Neuronal stem cell (in vitro differentiated cells): ENCODE data around the gene THEMIS.
A peak's percentile ranks its signal among the peaks of the same experiment; 100 is the strongest.

Source experiments
- DNase-seq: peaks from one replicate; pipeline ENCODE4 v3.0.0-alpha.2; 2013; ENCODE audit warnings: low spot score
- H2AFZ ChIP-seq: one replicate; pipeline ENCODE4 v1.6.1; 2013; ENCODE audit warnings: mild to moderate bottlenecking, low read length, inconsistent platforms
- H2AK5ac ChIP-seq: 2 replicates; pipeline ENCODE4 v1.6.1; 2013; ENCODE audit warnings: low read depth, mild to moderate bottlenecking, inconsistent platforms, low read length, moderate library complexity, mixed read lengths
- H2BK120ac ChIP-seq: 2 replicates; pipeline ENCODE4 v1.6.1; 2013; ENCODE audit warnings: low read depth, mild to moderate bottlenecking, inconsistent platforms, low read length, moderate library complexity, mixed read lengths
- H2BK12ac ChIP-seq: one replicate; pipeline ENCODE4 v1.6.1; 2013; ENCODE audit warnings: low read length, inconsistent platforms
- H2BK15ac ChIP-seq: 2 replicates; pipeline ENCODE4 v1.6.1; 2013; ENCODE audit warnings: mild to moderate bottlenecking, low read length, inconsistent platforms, mixed read lengths
- H2BK5ac ChIP-seq: one replicate; pipeline ENCODE4 v1.6.1; 2013; ENCODE audit warnings: inconsistent platforms, mild to moderate bottlenecking, low read length, moderate library complexity
- H3K14ac ChIP-seq: one replicate; pipeline ENCODE4 v1.6.1; 2013; ENCODE audit warnings: low read length, inconsistent platforms
- H3K18ac ChIP-seq: 2 replicates; pipeline ENCODE4 v1.6.1; 2013; ENCODE audit warnings: low read length, inconsistent platforms
- H3K23ac ChIP-seq: 2 replicates; pipeline ENCODE4 v1.6.1; 2013; ENCODE audit warnings: low read depth, mild to moderate bottlenecking, mixed read lengths, low read length, inconsistent platforms; ENCODE audit not compliant: poor library complexity
- H3K27ac ChIP-seq: replicated peaks from 3 replicates; pipeline ENCODE4 v1.5.1; 2013; ENCODE audit warnings: low read length, inconsistent platforms
- H3K27me3 ChIP-seq, 3 experiments: 2 replicates each; pipeline ENCODE4 v1.6.1; 2013; ENCODE audit warnings: low read length in 3 of 3, mild to moderate bottlenecking in 2 of 3, inconsistent platforms in 1 of 3, low read depth in 1 of 3, mixed read lengths in 1 of 3, moderate library complexity in 1 of 3; ENCODE audit not compliant: control insufficient read depth in 3 of 3, insufficient read depth in 3 of 3
- H3K36me3 ChIP-seq, 2 donors: replicated peaks in 1 of 2; 2 replicates each; pipeline ENCODE4 v1.6.1; 2013; ENCODE audit warnings: low read length in 2 of 2; ENCODE audit not compliant: control insufficient read depth in 2 of 2, insufficient read depth in 2 of 2
- H3K4ac ChIP-seq: 2 replicates; pipeline ENCODE4 v1.6.1; 2013; ENCODE audit warnings: inconsistent platforms, mild to moderate bottlenecking, low read length, moderate library complexity
- H3K4me1 ChIP-seq, 2 donors: 1 replicate in 1 of 2; 2 replicates in 1 of 2; pipeline ENCODE4 v1.6.1; 2013; ENCODE audit warnings: low read length in 2 of 2, low read depth in 1 of 2; ENCODE audit not compliant: control insufficient read depth in 2 of 2, insufficient read depth in 1 of 2
- H3K4me2 ChIP-seq: one replicate; pipeline ENCODE4 v1.6.1; 2013; ENCODE audit warnings: mild to moderate bottlenecking, low read length, inconsistent platforms; ENCODE audit not compliant: insufficient read depth, poor library complexity, severe bottlenecking
- H3K4me3 ChIP-seq, 2 donors: 2 replicates each; pipeline ENCODE4 v1.5.1; 2013; ENCODE audit warnings: low read length in 2 of 2, mild to moderate bottlenecking in 2 of 2, inconsistent platforms in 1 of 2, moderate library complexity in 1 of 2
- H3K79me1 ChIP-seq: one replicate; pipeline ENCODE4 v1.6.1; 2013; ENCODE audit warnings: low read depth, mild to moderate bottlenecking, inconsistent platforms, low read length, moderate library complexity
- H3K9ac ChIP-seq: one replicate; pipeline ENCODE4 v1.6.1; 2013; ENCODE audit warnings: mild to moderate bottlenecking, low read depth, low read length, inconsistent platforms; ENCODE audit not compliant: poor library complexity
- H3K9me3 ChIP-seq, 2 donors: replicated peaks in 1 of 2; 2 replicates each; pipeline versions ENCODE3 to v1.6.1; 2013; ENCODE audit warnings: low read length in 2 of 2, mild to moderate bottlenecking in 2 of 2, inconsistent platforms in 1 of 2, low read depth in 1 of 2, mixed read lengths in 1 of 2, moderate library complexity in 1 of 2; ENCODE audit not compliant: control insufficient read depth in 2 of 2, insufficient read depth in 1 of 2
- H4K8ac ChIP-seq: one replicate; pipeline ENCODE4 v1.6.1; 2013; ENCODE audit warnings: low read depth, mild to moderate bottlenecking, inconsistent platforms, low read length, moderate library complexity
- H4K91ac ChIP-seq: one replicate; pipeline ENCODE4 v1.6.1; 2013; ENCODE audit warnings: low read length, low read depth, mild to moderate bottlenecking, inconsistent platforms; ENCODE audit not compliant: poor library complexity
- WGBS, 2 donors: extraction: QIAGEN DNeasy Blood & Tissue Kit; methylation state at CpG; one replicate each; pipeline ENCODE4 v1.1.7; 2013; ENCODE audit warnings: missing lambda C conversion rate in 2 of 2, mixed read lengths in 1 of 2; ENCODE audit not compliant: insufficient read length in 2 of 2, insufficient replicate concordance in 1 of 2; ENCODE audit errors: extremely low coverage in 2 of 2; 5-methylcytosine and 5-hydroxymethylcytosine counted together

The THEMIS gene

GRCh38 chr6:127762284-127762683 lies 138.6 kb downstream of the THEMIS start:
- Histone ChIP-seq H4K91ac (no peak overlapping the region), H2BK120ac (no peak overlapping the region), H3K4me3 (no peak overlapping the region), H2AFZ (no peak overlapping the region), H3K9me3 (no peaks in the 10 kb centered on the region), H2BK15ac (no peak overlapping the region), H3K4me1 (no peaks in the 10 kb centered on the region), H3K4me2 (no peak overlapping the region), H3K27me3 (no peaks in the 10 kb centered on the region), H3K27ac (no peak overlapping the region), H3K79me1 (no peaks in the 10 kb centered on the region), H3K4ac (no peak overlapping the region), H2BK12ac (no peak overlapping the region), H2BK5ac (no peak overlapping the region), H2AK5ac (no peak overlapping the region), H3K14ac (no peak overlapping the region), H3K36me3 (no peaks in the 10 kb centered on the region), H4K8ac (no peak overlapping the region), H3K23ac (no peak overlapping the region), H3K9ac (no peak overlapping the region), H3K18ac (no peak overlapping the region)
- no peak for DNase-seq
- WGBS, 2 donors: no CpG with 5 or more reads among the region's 1 CpG

DNA sequence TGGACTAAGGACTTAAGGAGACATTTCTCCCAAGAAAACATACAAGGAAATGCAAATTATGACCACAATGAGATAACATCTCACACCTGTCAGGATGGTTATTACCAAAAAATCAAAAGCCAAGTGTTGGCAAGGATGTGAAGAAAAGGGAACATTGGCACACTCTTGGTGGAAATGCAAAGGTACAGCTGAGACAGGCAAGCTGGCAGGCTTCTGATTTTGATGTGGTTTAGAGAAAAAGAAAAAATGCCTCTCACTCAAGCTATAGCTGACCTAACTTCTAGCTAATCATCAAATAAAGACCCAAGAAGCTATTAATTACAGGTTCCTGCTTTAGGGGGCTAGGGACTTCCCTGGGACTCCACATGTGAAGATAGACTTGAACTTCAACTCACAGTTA lies 139.8 kb downstream of the THEMIS start:
- H4K8ac ChIP-seq: no peak overlapping the region
- H3K79me1 ChIP-seq: no peaks in the 10 kb centered on the region
- H3K9me3 ChIP-seq: no peaks in the 10 kb centered on the region
- H2AK5ac ChIP-seq: no peak overlapping the region
- H3K14ac ChIP-seq: no peak overlapping the region
- no peaks in the 10 kb centered on the region for H3K27me3 ChIP-seq
- H4K91ac ChIP-seq: no peak overlapping the region
- H2BK5ac ChIP-seq: no peak overlapping the region
- H3K36me3 ChIP-seq: no peaks in the 10 kb centered on the region
- H3K4me1 ChIP-seq: no peaks in the 10 kb centered on the region
- no peak overlapping the region for H2AFZ ChIP-seq
- DNase-seq: no peak
- no peak overlapping the region for H3K9ac ChIP-seq
- no peak overlapping the region for H3K23ac ChIP-seq
- no peak overlapping the region for H3K4me3 ChIP-seq
- no peak overlapping the region for H3K4ac ChIP-seq
- no peak overlapping the region for H3K27ac ChIP-seq
- H3K4me2 ChIP-seq: no peak overlapping the region
- no peak overlapping the region for H2BK15ac ChIP-seq
- no peak overlapping the region for H2BK12ac ChIP-seq
- H3K18ac ChIP-seq: no peak overlapping the region
- H2BK120ac ChIP-seq: no peak overlapping the region

- Histone ChIP-seq H3K27ac (no peak overlapping the region), H3K23ac (no peak overlapping the region), H2AK5ac (no peak overlapping the region), H3K14ac (no peak overlapping the region), H3K27me3 (no peaks in the 10 kb centered on the region), H2BK5ac (no peak overlapping the region), H2BK120ac (no peak overlapping the region), H3K9ac (no peak overlapping the region), H2BK12ac (no peak overlapping the region), H4K91ac (no peak overlapping the region), H3K4me2 (no peak overlapping the region), H2BK15ac (no peak overlapping the region), H2AFZ (no peak overlapping the region), H3K9me3 (no peaks in the 10 kb centered on the region), H3K4me3 (no peak overlapping the region), H4K8ac (no peak overlapping the region), H3K18ac (no peak overlapping the region), H3K79me1 (no peaks in the 10 kb centered on the region), H3K36me3 (no peaks in the 10 kb centered on the region), H3K4me1 (peaks cover 0 to 2% of the 10 kb centered on the region in 2 donors), H3K4ac (no peak overlapping the region)
- DNase-seq: no peak
- WGBS, 2 donors: no CpG with 5 or more reads among the region's 3 CpGs
These were observed 151.8 kb downstream of the THEMIS start for GRCh38 chr6:127749095-127749494.

DNA sequence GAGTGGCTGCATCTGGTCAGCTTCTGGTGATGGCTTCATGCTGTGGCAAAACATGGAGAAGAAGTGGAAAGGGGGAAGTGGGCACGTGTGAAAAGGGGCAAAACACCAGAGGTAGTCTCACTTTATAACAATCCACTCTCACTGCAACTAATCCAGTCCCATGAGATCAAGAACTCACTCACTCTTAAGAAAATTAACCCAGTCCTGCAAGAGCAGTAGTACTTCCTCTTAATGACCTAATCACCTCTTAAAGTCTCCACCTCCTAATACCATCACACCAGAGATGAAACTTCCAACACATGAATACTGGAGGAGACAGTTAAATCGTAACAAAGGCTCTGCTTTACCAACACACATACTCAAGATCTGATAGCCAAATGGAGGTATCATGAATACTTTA lies 152.6 kb downstream of the THEMIS start:
- no peak overlapping the region for H3K14ac ChIP-seq
- no peaks in the 10 kb centered on the region for H3K79me1 ChIP-seq
- no peak overlapping the region for H3K4ac ChIP-seq
- H4K91ac ChIP-seq: no peak overlapping the region
- no peak for DNase-seq
- H4K8ac ChIP-seq: no peak overlapping the region
- no peaks in the 10 kb centered on the region for H3K9me3 ChIP-seq
- no peak overlapping the region for H2BK15ac ChIP-seq
- no peak overlapping the region for H2AK5ac ChIP-seq
- peaks cover 0 to 2% of the 10 kb centered on the region in 2 donors for H3K4me1 ChIP-seq
- no peaks in the 10 kb centered on the region for H3K36me3 ChIP-seq
- WGBS, 2 donors: no CpG with 5 or more reads among the region's 2 CpGs
- H2AFZ ChIP-seq: peak overlapping the region; percentile 10
- H3K9ac ChIP-seq: no peak overlapping the region
- H3K27me3 ChIP-seq: no peaks in the 10 kb centered on the region
- no peak overlapping the region for H3K27ac ChIP-seq
- H2BK12ac ChIP-seq: no peak overlapping the region
- no peak overlapping the region for H3K4me3 ChIP-seq
- no peak overlapping the region for H2BK5ac ChIP-seq
- no peak overlapping the region for H3K23ac ChIP-seq
- H3K18ac ChIP-seq: no peak overlapping the region
- H3K4me2 ChIP-seq: no peak overlapping the region
- H2BK120ac ChIP-seq: no peak overlapping the region
